Keratinocyte (primary cell): ENCODE data around the gene PARD3. TPM values are rescaled to one million over a fixed set of nuclear protein-coding genes. Genes with fewer than 3 reads are reported as not detected.

Experiments used
- DNase-seq: peaks from one replicate; pipeline ENCODE4 v3.0.0-alpha.2; 2011; ENCODE audit warnings: low read depth, missing footprints, low spot score
- FAIRE-seq: peaks from 2 replicates; lab custom pipeline; 2011; peaks lifted over from hg19 to GRCh38; lab: Jason Lieb, UNC
- H2AFZ ChIP-seq: 2 replicates; pipeline ENCODE4 v1.6.0; 2012; ENCODE audit warnings: low read length, control low read depth, inconsistent platforms; ENCODE audit not compliant: control insufficient read depth
- H3K27ac ChIP-seq: 2 replicates; pipeline ENCODE4 v1.5.1; 2011; ENCODE audit warnings: low read length; ENCODE audit not compliant: control insufficient read depth, insufficient read depth
- H3K27me3 ChIP-seq: 3 replicates; pipeline ENCODE4 v1.6.0; 2011; ENCODE audit warnings: low read length; ENCODE audit not compliant: control insufficient read depth, insufficient read depth; ENCODE audit errors: extremely low read depth
- H3K36me3 ChIP-seq, 2 experiments: 2 replicates in 1 of 2; 3 replicates in 1 of 2; pipeline ENCODE4 v1.5.1; 2011; ENCODE audit warnings: low read length in 2 of 2, mild to moderate bottlenecking in 1 of 2; ENCODE audit not compliant: control insufficient read depth in 2 of 2, insufficient read depth in 2 of 2; ENCODE audit errors: extremely low read depth in 1 of 2
- H3K4me1 ChIP-seq: 3 replicates; pipeline ENCODE4 v1.5.1; 2011; ENCODE audit warnings: low read length; ENCODE audit not compliant: control insufficient read depth, insufficient read depth; ENCODE audit errors: extremely low read depth
- H3K4me2 ChIP-seq: 3 replicates; pipeline ENCODE4 v1.6.0; 2011; ENCODE audit warnings: low read depth, low read length; ENCODE audit not compliant: control insufficient read depth, insufficient read depth; ENCODE audit errors: extremely low read depth
- H3K4me3 ChIP-seq, 3 experiments: fragments of 200-600 bp in 1 of 3; sonication (generic) in 1 of 3; 2 replicates in 2 of 3; 3 replicates in 1 of 3; pipeline ENCODE4 v1.5.1; 2011 to 2016; ENCODE audit warnings: low read length in 3 of 3, mild to moderate bottlenecking in 3 of 3, control low read depth in 2 of 3, inconsistent platforms in 1 of 3, low read depth in 1 of 3, mixed read lengths in 1 of 3, mixed run types in 1 of 3, moderate library complexity in 1 of 3; ENCODE audit not compliant: control insufficient read depth in 2 of 3, insufficient read depth in 2 of 3; ENCODE audit errors: extremely low read depth in 1 of 3
- H3K79me2 ChIP-seq: 2 replicates; pipeline ENCODE4 v1.6.0; 2012; ENCODE audit warnings: low read length; ENCODE audit not compliant: control insufficient read depth, insufficient read depth
- H3K9ac ChIP-seq: 3 replicates; pipeline ENCODE4 v1.6.0; 2011; ENCODE audit warnings: low read length; ENCODE audit not compliant: control insufficient read depth, insufficient read depth; ENCODE audit errors: extremely low read depth
- H3K9me1 ChIP-seq: 3 replicates; pipeline ENCODE4 v1.6.0; 2011; ENCODE audit warnings: low read length; ENCODE audit not compliant: control insufficient read depth, insufficient read depth; ENCODE audit errors: extremely low read depth
- H3K9me3 ChIP-seq: 2 replicates; pipeline ENCODE4 v1.5.1; 2012; ENCODE audit warnings: low read depth, low read length; ENCODE audit not compliant: control insufficient read depth
- H4K20me1 ChIP-seq: 3 replicates; pipeline ENCODE4 v1.6.0; 2011; ENCODE audit warnings: low read length; ENCODE audit not compliant: control insufficient read depth, insufficient read depth; ENCODE audit errors: extremely low read depth
- CTCF ChIP-seq, 3 experiments: IDR thresholded peaks in 1 of 3; conservative IDR thresholded peaks in 1 of 3; optimal IDR thresholded peaks in 1 of 3; 2 replicates in 2 of 3; 3 replicates in 1 of 3; pipeline versions ENCODE3 to v1.5.1; 2011; ENCODE audit warnings: low read length in 3 of 3, mild to moderate bottlenecking in 3 of 3, moderate library complexity in 2 of 3, control low read depth in 1 of 3, inconsistent platforms in 1 of 3; ENCODE audit not compliant: insufficient read depth in 2 of 3; ENCODE audit errors: extremely low read depth in 1 of 3
- EZH2 ChIP-seq: IDR thresholded peaks from one replicate; pipeline ENCODE4 v1.6.1; 2012; ENCODE audit warnings: inconsistent platforms, mild to moderate bottlenecking, low read length, moderate library complexity
- dilution Hi-C: fragments of 300-500 bp; cut with MboI; formaldehyde crosslinking; loops from one replicate; pipeline ENCODE4 v1.7.0; 2020; ENCODE audit warnings: low sequenced_read_pairs; ENCODE audit not compliant: extremely low pct_ligation_motif_present
- polyA plus RNA-seq, 5 experiments: library from polyadenylated mRNA; depleted of rRNA in 3 of 5; stranded (reverse) in 3 of 5; stranded (forward) in 1 of 5; unstranded in 1 of 5; fragments of >200 nt; gene quantifications; 1 replicate in 1 of 5; 2 replicates in 3 of 5; 3 replicates in 1 of 5; pipeline versions ENCODE4 v1.2.1 to v1.2.3, GENCODE V29; 2011 to 2012; ENCODE audit warnings: missing spikeins in 2 of 5, low read depth in 1 of 5, low replicate concordance in 1 of 5

The PARD3 gene
- polyA plus RNA-seq, 1 donor (not counting 4 experiments of a cell fraction or from before 2014, with no cell fraction given), result 46.4 TPM

GRCh38 chr10:34107626-34108516, 707.2 kb downstream of the PARD3 start:
- Histone ChIP-seq H2AFZ (no peak overlapping the region), H3K4me3 (no peak overlapping the region), H3K9ac (no peak overlapping the region), H3K4me2 (no peak overlapping the region), H3K9me3 (no peaks in the 10 kb centered on the region), H3K27ac (no peak overlapping the region), H3K9me1 (no peaks in the 10 kb centered on the region), H3K4me1 (peaks cover 23% of the 10 kb centered on the region), H3K27me3 (no peaks in the 10 kb centered on the region), H3K36me3 (no peaks in the 10 kb centered on the region), H3K79me2 (no peaks in the 10 kb centered on the region), H4K20me1 (no peaks in the 10 kb centered on the region)
- DNase-seq (no peak), FAIRE-seq (no peak)
- TF ChIP-seq EZH2, result no peak
- TF ChIP-seq CTCF (optimal IDR thresholded peaks at IDR 0.05 in 1 of 3, IDR thresholded peaks at IDR 0.05 in 1 of 3, conservative IDR thresholded peaks at IDR 0.05 in 1 of 3; ENCODE audit: extremely low read depth in 1 of 3, insufficient read depth in 2 of 3, low read length in 3 of 3), result no peak
- dilution Hi-C loops, result no loop called here

- FAIRE-seq, result peak; percentile 49
- TF ChIP-seq EZH2 (no peak), CTCF (optimal IDR thresholded peaks at IDR 0.05 in 1 of 3, IDR thresholded peaks at IDR 0.05 in 1 of 3, conservative IDR thresholded peaks at IDR 0.05 in 1 of 3; ENCODE audit: extremely low read depth in 1 of 3, insufficient read depth in 2 of 3, low read length in 3 of 3) (no peak)
- dilution Hi-C loops, result no loop called here
Observed at GRCh38 chr10:34106356-34106885, 708.7 kb downstream of the PARD3 start.

More at GRCh38 chr10:34106356-34106885, 708.7 kb downstream of the PARD3 start:
- Histone ChIP-seq H4K20me1 (no peaks in the 10 kb centered on the region), H3K79me2 (no peaks in the 10 kb centered on the region), H3K4me2 (no peak overlapping the region), H3K27me3 (no peaks in the 10 kb centered on the region), H3K36me3 (no peaks in the 10 kb centered on the region), H3K27ac (no peak overlapping the region), H2AFZ (no peak overlapping the region), H3K4me1 (peaks cover 34% of the 10 kb centered on the region), H3K9me3 (no peaks in the 10 kb centered on the region), H3K9ac (no peak overlapping the region), H3K4me3 (no peak overlapping the region), H3K9me1 (no peaks in the 10 kb centered on the region)
- DNase-seq, result no peak
